Activated B cell treated with CpG ODN at 0.5 μM for 24 hours (primary cell): ENCODE data around the gene ZNF618. TPM values are rescaled to one million over a fixed set of nuclear protein-coding genes. Genes with fewer than 3 reads are reported as not detected.

ENCODE experiments used
- ATAC-seq: fragments of 200-7000 bp; cut with Tn5 transposase; one replicate; pipeline ENCODE4 v1.10.0; 2021; ENCODE audit warnings: low read depth, mild to moderate bottlenecking, moderate library complexity
- CTCF ChIA-PET: fragments of 350-600 bp; sonication (Branson Sonifier 250); formaldehyde crosslinking; loops from one replicate; lab custom pipeline; 2021; ENCODE audit warnings: antibody characterized with exemption; lab: Charles Lee
- POLR2A ChIA-PET: fragments of 350-600 bp; sonication (Branson Sonifier 250); formaldehyde crosslinking; loops from one replicate; lab custom pipeline; 2021; ENCODE audit warnings: antibody characterized with exemption; lab: Charles Lee
- DNase-seq: peaks from one replicate; pipeline ENCODE4 v3.0.0; 2022
- H3K27ac Mint-ChIP-seq: one replicate; pipeline ENCODE4 v1.8.0; 2020; ENCODE audit warnings: mixed read lengths
- H3K27me3 Mint-ChIP-seq: one replicate; pipeline ENCODE4 v1.8.0; 2021; ENCODE audit warnings: mixed read lengths
- H3K36me3 Mint-ChIP-seq: one replicate; pipeline ENCODE4 v1.8.0; 2021; ENCODE audit warnings: low read depth, mixed read lengths
- H3K4me1 Mint-ChIP-seq: one replicate; pipeline ENCODE4 v1.8.0; 2021; ENCODE audit warnings: mixed read lengths
- H3K4me3 Mint-ChIP-seq: one replicate; pipeline ENCODE4 v1.8.0; 2020; ENCODE audit warnings: mild to moderate bottlenecking, mixed read lengths
- H3K9me3 Mint-ChIP-seq: one replicate; pipeline ENCODE4 v1.8.0; 2020; ENCODE audit warnings: mixed read lengths
- intact Hi-C: fragments of 100-400 bp; cut with micrococcal nuclease; formaldehyde crosslinking; loops from one replicate; pipeline ENCODE4 v1.15.1; 2024
- total RNA-seq: library from RNA; stranded (reverse); gene quantifications from 2 replicates; pipeline ENCODE4 v1.2.3, GENCODE V29; 2022
- TF ChIP-seq, protein P1 (sequence below): fragments of 200-600 bp; IDR thresholded peaks from one replicate; pipeline ENCODE4 v1.8.0; 2022; ENCODE audit warnings: antibody characterized with exemption, mild to moderate bottlenecking

The ZNF618 gene
- total RNA-seq, 1 donor from 2014 or later: 0.67 TPM

DNA sequence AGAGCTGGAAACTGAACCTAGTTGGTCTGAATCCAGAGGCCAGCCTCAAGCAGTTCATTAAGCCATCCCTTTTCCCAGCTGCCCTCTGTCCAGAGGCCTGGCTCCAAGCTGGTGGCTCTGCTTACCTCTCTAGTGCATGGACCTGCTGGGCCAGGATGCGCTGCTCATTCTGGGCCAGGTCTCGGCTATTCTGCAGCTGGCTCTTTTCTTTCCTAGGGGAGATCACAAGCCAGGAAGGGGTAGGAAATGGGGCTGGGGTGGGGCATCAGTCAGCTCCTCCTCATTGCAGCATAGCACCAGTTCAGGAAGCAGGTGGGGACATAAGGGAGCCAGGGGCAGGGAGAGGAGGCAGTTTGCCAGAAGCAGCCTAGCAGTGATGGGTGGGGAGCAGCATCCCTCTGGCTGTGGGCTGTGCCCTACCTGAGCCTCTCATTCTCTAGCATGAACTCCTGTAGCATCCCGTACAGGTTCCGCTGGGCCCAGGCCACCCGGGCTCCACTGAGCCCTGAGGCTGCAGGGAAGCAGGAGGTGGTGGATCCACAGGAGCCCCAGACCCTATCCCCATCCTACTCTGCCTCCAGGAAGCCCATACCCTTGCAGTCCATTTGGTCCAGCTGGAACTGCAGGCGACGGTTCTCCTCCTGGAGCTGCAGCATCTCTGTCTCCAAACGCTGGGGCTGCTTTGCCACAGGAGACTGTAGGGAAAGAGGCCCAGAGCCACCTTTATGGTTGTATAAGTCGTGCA lies 217.8 kb downstream of the ZNF618 start:
- no peak for ATAC-seq
- CTCF ChIA-PET: no interaction called here
- intact Hi-C loops: no loop called here
- H3K9me3 Mint-ChIP-seq: no peaks in the 10 kb centered on the region
- no peaks in the 10 kb centered on the region for H3K36me3 Mint-ChIP-seq
- H3K4me1 Mint-ChIP-seq: peaks cover 8% of the 10 kb centered on the region
- peaks cover 30% of the 10 kb centered on the region for H3K27me3 Mint-ChIP-seq
- DNase-seq: no peak
- POLR2A ChIA-PET: no interaction called here
- TF ChIP-seq, protein P1, sequence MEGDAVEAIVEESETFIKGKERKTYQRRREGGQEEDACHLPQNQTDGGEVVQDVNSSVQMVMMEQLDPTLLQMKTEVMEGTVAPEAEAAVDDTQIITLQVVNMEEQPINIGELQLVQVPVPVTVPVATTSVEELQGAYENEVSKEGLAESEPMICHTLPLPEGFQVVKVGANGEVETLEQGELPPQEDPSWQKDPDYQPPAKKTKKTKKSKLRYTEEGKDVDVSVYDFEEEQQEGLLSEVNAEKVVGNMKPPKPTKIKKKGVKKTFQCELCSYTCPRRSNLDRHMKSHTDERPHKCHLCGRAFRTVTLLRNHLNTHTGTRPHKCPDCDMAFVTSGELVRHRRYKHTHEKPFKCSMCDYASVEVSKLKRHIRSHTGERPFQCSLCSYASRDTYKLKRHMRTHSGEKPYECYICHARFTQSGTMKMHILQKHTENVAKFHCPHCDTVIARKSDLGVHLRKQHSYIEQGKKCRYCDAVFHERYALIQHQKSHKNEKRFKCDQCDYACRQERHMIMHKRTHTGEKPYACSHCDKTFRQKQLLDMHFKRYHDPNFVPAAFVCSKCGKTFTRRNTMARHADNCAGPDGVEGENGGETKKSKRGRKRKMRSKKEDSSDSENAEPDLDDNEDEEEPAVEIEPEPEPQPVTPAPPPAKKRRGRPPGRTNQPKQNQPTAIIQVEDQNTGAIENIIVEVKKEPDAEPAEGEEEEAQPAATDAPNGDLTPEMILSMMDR: no peak
- H3K4me3 Mint-ChIP-seq: no peak overlapping the region
- no peak overlapping the region for H3K27ac Mint-ChIP-seq

DNA sequence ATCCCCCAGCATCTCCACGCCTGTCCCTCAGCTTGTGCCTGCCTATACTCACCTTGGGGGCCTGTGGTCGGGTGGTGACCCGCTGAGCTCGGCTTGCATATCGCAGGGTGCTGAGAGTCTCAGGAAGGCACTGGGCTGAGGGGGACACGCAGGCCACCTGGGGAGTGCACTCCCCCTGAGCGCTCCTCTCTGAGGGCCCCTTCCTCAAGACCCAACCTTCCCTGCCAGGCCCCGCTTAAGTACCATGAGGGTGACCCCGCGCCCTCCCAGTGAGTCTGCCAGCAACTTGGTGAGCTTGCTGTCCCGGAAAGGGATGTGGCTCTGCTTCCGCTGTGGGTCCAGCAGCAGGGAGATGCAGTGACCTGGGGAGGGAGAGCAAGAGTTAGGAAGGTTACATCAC lies 218.9 kb downstream of the ZNF618 start:
- Mint-ChIP-seq H3K27me3 (peaks cover 31% of the 10 kb centered on the region), H3K4me3 (no peak overlapping the region), H3K36me3 (no peaks in the 10 kb centered on the region), H3K4me1 (peaks cover 8% of the 10 kb centered on the region), H3K27ac (no peak overlapping the region), H3K9me3 (no peaks in the 10 kb centered on the region)
- DNase-seq (no peak), ATAC-seq (no peak)
- ChIA-PET POLR2A (no interaction called here), CTCF (no interaction called here)
- intact Hi-C loops: no loop called here
- TF ChIP-seq, protein P1: no peak

DNA sequence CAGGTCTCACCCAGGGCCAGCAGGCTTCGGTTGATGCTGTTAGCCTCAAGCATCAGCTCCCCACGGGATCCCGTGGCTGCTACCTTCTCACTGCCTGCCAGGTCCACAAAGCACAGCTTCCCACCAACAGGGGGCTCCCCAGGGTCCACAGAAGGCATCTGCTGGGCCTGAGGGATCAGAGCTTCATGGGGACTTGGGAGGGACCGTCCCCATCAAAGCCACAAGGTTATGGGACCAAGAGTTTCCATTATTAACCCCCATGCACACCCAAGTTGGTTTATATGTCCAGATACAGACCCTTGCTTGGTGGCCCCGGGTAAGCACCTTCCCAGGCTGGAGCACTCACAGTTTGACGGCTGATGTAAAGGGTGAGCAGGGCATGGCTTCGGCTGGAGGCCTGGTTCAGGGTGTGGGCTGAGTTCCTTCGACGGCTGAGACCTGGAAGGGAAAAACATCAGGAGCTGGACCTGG lies 220.0 kb downstream of the ZNF618 start:
- TF ChIP-seq, protein P1: no peak
- H3K27ac Mint-ChIP-seq: no peak overlapping the region
- no peak overlapping the region for H3K4me3 Mint-ChIP-seq
- POLR2A ChIA-PET: no interaction called here
- peaks cover 8% of the 10 kb centered on the region for H3K4me1 Mint-ChIP-seq
- CTCF ChIA-PET: no interaction called here
- intact Hi-C loops: no loop called here
- ATAC-seq (no peak), DNase-seq (no peak)
- peaks cover 32% of the 10 kb centered on the region for H3K27me3 Mint-ChIP-seq
- H3K36me3 Mint-ChIP-seq: no peaks in the 10 kb centered on the region
- no peaks in the 10 kb centered on the region for H3K9me3 Mint-ChIP-seq

DNA sequence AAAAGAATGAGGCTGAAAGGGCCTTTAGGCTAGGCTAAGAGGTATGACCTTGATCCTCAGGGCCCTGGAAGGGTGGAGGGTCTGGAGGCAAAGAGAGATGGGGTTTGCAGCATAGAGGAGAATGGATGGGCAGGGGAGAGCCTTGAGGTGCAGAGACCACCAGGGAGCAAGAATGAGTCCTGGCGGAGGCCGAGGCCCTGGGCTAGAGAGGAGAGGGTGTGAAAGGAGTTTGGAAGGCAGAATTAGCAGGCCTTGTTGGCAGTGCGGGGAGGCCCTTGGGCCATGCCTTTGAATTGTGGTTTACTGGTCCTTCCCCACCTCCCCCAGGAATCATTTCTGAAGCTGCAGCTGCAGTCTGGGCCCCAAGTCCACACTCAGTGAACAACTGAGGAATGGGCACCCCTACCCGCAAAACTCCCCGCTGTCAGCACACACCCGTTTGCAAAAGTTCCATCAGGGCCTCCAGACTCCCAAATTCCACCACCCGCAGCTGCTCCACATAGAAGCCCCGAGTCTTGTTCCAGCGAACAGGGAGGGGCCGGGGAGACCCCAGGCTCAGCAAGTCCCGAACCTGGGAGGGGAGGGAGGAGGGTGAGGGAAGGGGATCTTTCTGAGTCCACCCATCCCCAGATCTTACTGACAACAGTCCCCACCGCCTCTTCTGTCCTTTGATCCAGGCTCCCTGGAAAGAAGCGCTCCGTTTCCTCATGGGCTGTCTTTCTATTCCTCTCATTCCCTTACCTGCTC lies 220.9 kb downstream of the ZNF618 start:
- TF ChIP-seq, protein P1: no peak
- H3K4me1 Mint-ChIP-seq: peaks cover 8% of the 10 kb centered on the region
- H3K27ac Mint-ChIP-seq: no peak overlapping the region
- ATAC-seq (no peak), DNase-seq (no peak)
- no peaks in the 10 kb centered on the region for H3K36me3 Mint-ChIP-seq
- ChIA-PET CTCF (no interaction called here), POLR2A (no interaction called here)
- no peak overlapping the region for H3K4me3 Mint-ChIP-seq
- H3K27me3 Mint-ChIP-seq: peaks cover 35% of the 10 kb centered on the region
- intact Hi-C loops: no loop called here
- H3K9me3 Mint-ChIP-seq: peaks cover 3% of the 10 kb centered on the region

DNA sequence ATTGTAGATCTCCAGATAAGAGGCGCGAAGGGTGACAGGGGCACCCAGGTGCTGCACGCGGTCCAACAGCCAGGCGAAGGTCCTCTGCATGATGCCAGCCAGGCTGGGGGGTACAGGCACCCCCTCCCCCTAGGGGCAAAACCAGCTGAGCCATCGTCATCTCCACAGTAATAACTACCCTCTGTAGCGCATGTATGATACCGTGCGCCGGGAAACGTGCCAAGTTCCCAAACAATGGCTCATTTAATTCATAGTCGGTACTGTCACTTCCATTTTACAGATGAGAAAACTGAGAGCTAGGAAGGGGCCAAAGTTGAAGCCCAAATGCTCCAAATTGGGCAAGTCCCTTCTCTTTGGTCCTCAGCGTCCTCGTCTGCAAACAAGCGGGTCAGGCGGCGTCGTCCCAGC lies 221.5 kb downstream of the ZNF618 start:
- Mint-ChIP-seq H3K4me3 (peak overlapping the region; percentile 44), H3K27me3 (peaks cover 35% of the 10 kb centered on the region), H3K27ac (no peak overlapping the region), H3K9me3 (peaks cover 5% of the 10 kb centered on the region), H3K36me3 (no peaks in the 10 kb centered on the region), H3K4me1 (peaks cover 8% of the 10 kb centered on the region)
- ATAC-seq: no peak
- ChIA-PET CTCF (no interaction called here), POLR2A (no interaction called here)
- TF ChIP-seq, protein P1: no peak
- no peak for DNase-seq
- intact Hi-C loops: no loop called here
